Astrocyte (in vitro differentiated cells and primary cell): ENCODE measurements around the gene TMEM271. TPM values are rescaled to one million over a fixed set of nuclear protein-coding genes. Genes with fewer than 3 reads are reported as not detected.

Source experiments
- DNase-seq: peaks from one replicate; pipeline ENCODE4 v3.0.0-alpha.2; 2010; ENCODE audit warnings: low read depth
- FAIRE-seq: peaks from 2 replicates; lab custom pipeline; 2011; peaks lifted over from hg19 to GRCh38; lab: Jason Lieb, UNC
- H2AFZ ChIP-seq: 2 replicates; pipeline ENCODE4 v1.6.0; 2012; ENCODE audit warnings: low read depth, low read length, inconsistent platforms
- H3K27ac ChIP-seq: 2 replicates; pipeline ENCODE4 v1.5.1; 2011; ENCODE audit warnings: low read depth, low read length, inconsistent platforms
- H3K27me3 ChIP-seq: 2 replicates; pipeline ENCODE4 v1.6.0; 2011; ENCODE audit warnings: low read length, inconsistent platforms; ENCODE audit not compliant: insufficient read depth
- H3K36me3 ChIP-seq: 2 replicates; pipeline ENCODE4 v1.5.1; 2011; ENCODE audit warnings: low read length, inconsistent platforms; ENCODE audit not compliant: insufficient read depth
- H3K4me1 ChIP-seq: 2 replicates; pipeline ENCODE4 v1.5.1; 2011; ENCODE audit warnings: low read length, inconsistent platforms; ENCODE audit not compliant: insufficient read depth
- H3K4me2 ChIP-seq: 2 replicates; pipeline ENCODE4 v1.6.0; 2012; ENCODE audit warnings: low read length, inconsistent platforms
- H3K4me3 ChIP-seq: 2 replicates; pipeline ENCODE4 v1.5.1; 2011; ENCODE audit warnings: low read depth, mild to moderate bottlenecking, low read length, inconsistent platforms; ENCODE audit not compliant: insufficient read depth
- H3K79me2 ChIP-seq: 2 replicates; pipeline ENCODE4 v1.6.0; 2012; ENCODE audit warnings: mild to moderate bottlenecking, low read length, inconsistent platforms; ENCODE audit not compliant: insufficient read depth
- H3K9ac ChIP-seq: 2 replicates; pipeline ENCODE4 v1.6.0; 2012; ENCODE audit warnings: mild to moderate bottlenecking, low read length, inconsistent platforms
- H3K9me3 ChIP-seq: 2 replicates; pipeline ENCODE4 v1.5.1; 2012; ENCODE audit warnings: low read depth, mild to moderate bottlenecking, low read length, inconsistent platforms; ENCODE audit not compliant: insufficient read depth
- H4K20me1 ChIP-seq: 2 replicates; pipeline ENCODE4 v1.6.0; 2012; ENCODE audit warnings: low read length, inconsistent platforms; ENCODE audit not compliant: insufficient read depth
- H3K27ac Mint-ChIP-seq: one replicate; pipeline ENCODE4 v1.8.0; 2021; ENCODE audit warnings: mild to moderate bottlenecking, mixed read lengths; ENCODE audit not compliant: unreplicated experiment
- H3K27me3 Mint-ChIP-seq: one replicate; pipeline ENCODE4 v1.8.0; 2021; ENCODE audit warnings: low read depth, mixed read lengths; ENCODE audit not compliant: unreplicated experiment
- H3K36me3 Mint-ChIP-seq: one replicate; pipeline ENCODE4 v1.8.0; 2021; ENCODE audit warnings: low read depth, mixed read lengths; ENCODE audit not compliant: unreplicated experiment
- H3K4me1 Mint-ChIP-seq: one replicate; pipeline ENCODE4 v1.8.0; 2021; ENCODE audit warnings: low read depth, mixed read lengths; ENCODE audit not compliant: unreplicated experiment
- H3K4me3 Mint-ChIP-seq: one replicate; pipeline ENCODE4 v1.8.0; 2021; ENCODE audit warnings: mild to moderate bottlenecking, moderate library complexity, mixed read lengths; ENCODE audit not compliant: unreplicated experiment
- H3K9me3 Mint-ChIP-seq: one replicate; pipeline ENCODE4 v1.8.0; 2021; ENCODE audit warnings: mild to moderate bottlenecking, mixed read lengths; ENCODE audit not compliant: unreplicated experiment
- CTCF ChIP-seq: IDR thresholded peaks from 2 replicates; pipeline ENCODE4 v1.5.1; 2011; ENCODE audit warnings: low read depth, mild to moderate bottlenecking, inconsistent platforms, low read length, moderate library complexity; ENCODE audit not compliant: insufficient read depth
- EZH2 ChIP-seq: IDR thresholded peaks from 2 replicates; pipeline ENCODE4 v1.6.1; 2012; ENCODE audit warnings: mild to moderate bottlenecking, low read length, inconsistent platforms; ENCODE audit not compliant: insufficient read depth
- total RNA-seq: library from RNA; stranded (reverse); gene quantifications from 2 replicates; pipeline ENCODE4 v1.2.1, GENCODE V29; 2021

Gene TMEM271
- total RNA-seq, 1 donor from 2014 or later: 4.4 TPM

- TF ChIP-seq CTCF (no peak), EZH2 (no peak)
- FAIRE-seq (no peak), DNase-seq (no peak)
- no peaks in the 10 kb centered on the region for H3K36me3 Mint-ChIP-seq
- Histone ChIP-seq H3K4me3 (no peak overlapping the region), H3K36me3 (peaks cover 2% of the 10 kb centered on the region), H3K27ac (no peak overlapping the region), H4K20me1 (no peaks in the 10 kb centered on the region), H3K9ac (no peak overlapping the region), H3K9me3 (no peaks in the 10 kb centered on the region), H2AFZ (no peak overlapping the region), H3K79me2 (no peaks in the 10 kb centered on the region), H3K4me1 (no peaks in the 10 kb centered on the region), H3K27me3 (no peaks in the 10 kb centered on the region), H3K4me2 (no peak overlapping the region)
- peaks cover 19% of the 10 kb centered on the region for H3K27me3 Mint-ChIP-seq
- H3K27ac Mint-ChIP-seq: no peak overlapping the region
- H3K4me1 Mint-ChIP-seq: no peaks in the 10 kb centered on the region
- peaks cover 5% of the 10 kb centered on the region for H3K9me3 Mint-ChIP-seq
- H3K4me3 Mint-ChIP-seq: no peak overlapping the region
Measured at GRCh38 chr4:541271-541670, 34.8 kb downstream of the TMEM271 start.

- Histone ChIP-seq H3K4me3 (no peak overlapping the region), H3K4me1 (no peaks in the 10 kb centered on the region), H3K9me3 (no peaks in the 10 kb centered on the region), H3K27me3 (no peaks in the 10 kb centered on the region), H3K4me2 (no peak overlapping the region), H3K36me3 (peaks cover 2% of the 10 kb centered on the region), H4K20me1 (no peaks in the 10 kb centered on the region), H2AFZ (no peak overlapping the region), H3K79me2 (no peaks in the 10 kb centered on the region), H3K9ac (no peak overlapping the region), H3K27ac (no peak overlapping the region)
- Mint-ChIP-seq H3K27ac (no peak overlapping the region), H3K27me3 (peaks cover under 1% of the 10 kb centered on the region), H3K36me3 (peaks cover 5% of the 10 kb centered on the region), H3K4me1 (no peaks in the 10 kb centered on the region), H3K9me3 (no peaks in the 10 kb centered on the region), H3K4me3 (no peak overlapping the region)
- no peak for FAIRE-seq
- TF ChIP-seq EZH2 (no peak), CTCF (no peak)
- no peak for DNase-seq
Measured at GRCh38 chr4:538542-539142, 37.5 kb downstream of the TMEM271 start.
